Panc1 (cell line): ENCODE results near the gene INTS11.

Experiments used
- CTCF ChIP-seq: fragments of 450-650 bp; IDR thresholded peaks from 2 replicates; pipeline ENCODE4 v1.5.1; 2017; ENCODE audit warnings: mild to moderate bottlenecking
- POLR2AphosphoS5 ChIP-seq: IDR thresholded peaks from 2 replicates; pipeline ENCODE4 v1.6.1; 2012; ENCODE audit warnings: mild to moderate bottlenecking, low read depth, low read length, moderate library complexity
- REST ChIP-seq, 2 experiments: IDR thresholded peaks; 2 replicates each; pipeline ENCODE4 v1.6.1; 2011 to 2012; ENCODE audit warnings: low read depth in 2 of 2, control low read depth in 1 of 2, low read length in 1 of 2, mild to moderate bottlenecking in 1 of 2, moderate library complexity in 1 of 2; ENCODE audit not compliant: insufficient read depth in 1 of 2
- SIN3A ChIP-seq: IDR thresholded peaks from 2 replicates; pipeline ENCODE4 v1.6.1; 2012; ENCODE audit warnings: low read depth, mild to moderate bottlenecking, low read length, moderate library complexity, borderline replicate concordance; ENCODE audit not compliant: insufficient read depth
- TCF7L2 ChIP-seq: IDR thresholded peaks from 2 replicates; pipeline ENCODE4 v1.6.1; 2011; ENCODE audit warnings: mild to moderate bottlenecking, low read depth, low read length, inconsistent platforms

- TF ChIP-seq CTCF = no peak
- TF ChIP-seq POLR2AphosphoS5 = no peak
- no peak for TF ChIP-seq REST (IDR thresholded peaks at IDR 0.05; ENCODE audit: insufficient read depth in 1 of 2, low read depth in 2 of 2, low read length in 1 of 2)
- no peak for TF ChIP-seq SIN3A
- no peak for TF ChIP-seq TCF7L2
These were observed 29.1 kb downstream of the INTS11 start for GRCh38 chr1:1295154-1295923.
